HG03378 (cell line): Measurements from ENCODE around the gene AHNAK2.

ENCODE experiments used
- ATAC-seq: cut with Tn5 transposase; IDR thresholded peaks from one replicate; pipeline ENCODE4 v1.9.1; 2021; ENCODE audit warnings: mild to moderate bottlenecking, moderate library complexity; ENCODE audit not compliant: unreplicated experiment

Gene AHNAK2

DNA sequence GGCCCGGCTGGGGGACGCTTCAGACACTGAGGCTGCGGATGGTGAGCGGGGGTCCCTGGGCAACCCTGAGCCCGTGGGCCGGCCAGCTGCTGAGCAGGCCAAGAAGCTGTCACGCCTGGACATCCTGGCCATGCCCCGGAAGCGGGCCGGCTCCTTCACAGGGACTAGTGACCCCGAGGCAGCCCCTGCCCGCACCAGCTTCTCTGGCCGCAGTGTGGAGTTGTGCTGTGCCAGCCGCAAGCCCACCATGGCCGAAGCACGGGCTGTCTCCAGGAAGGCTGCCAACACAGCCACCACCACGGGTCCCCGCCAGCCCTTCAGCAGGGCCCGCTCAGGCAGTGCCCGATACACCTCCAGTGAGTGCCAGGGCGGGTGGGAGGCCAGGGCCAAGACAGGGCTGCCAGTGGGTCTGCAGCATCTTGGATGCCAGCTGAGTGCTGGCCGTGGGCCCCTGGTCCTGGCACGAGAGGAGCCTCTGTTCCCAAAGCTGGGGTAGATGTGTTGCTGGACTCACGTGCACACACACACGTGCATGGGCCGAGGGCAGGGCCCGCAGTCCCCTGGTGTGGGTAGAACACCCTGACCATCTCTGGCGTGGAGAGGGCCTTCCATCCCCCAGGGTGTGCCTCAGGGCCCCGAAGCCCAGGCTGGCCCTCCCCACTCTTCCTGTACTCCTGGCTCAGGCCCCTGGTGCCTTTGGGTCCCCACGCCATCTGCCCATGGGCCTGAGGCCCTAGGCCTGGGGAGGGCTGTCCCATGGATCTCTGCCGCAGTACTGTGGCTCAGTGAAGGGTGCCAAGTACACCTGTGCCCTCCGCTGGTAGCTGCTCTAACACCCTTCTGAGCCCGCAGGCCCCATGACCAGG lies 90.3 kb downstream of the AHNAK2 start:
- no peak for ATAC-seq
